ENCODE data around the gene OR4C11. TPM values are rescaled to one million over a fixed set of nuclear protein-coding genes. Genes with fewer than 3 reads are reported as not detected.

OR4C11 gene
- total RNA-seq = not detected

GRCh38 chr11:55607545-55607944 lies at the start of gene OR4C11:
TSS of gene OR4C11 (minus strand) at chr11:55607645. CDS start at chr11:55604373, 3,272 bp downstream.

GRCh38 chr11:55648027-55648426 lies 40.6 kb upstream of the OR4C11 start, which contains the start of gene OR4S2:
TSS of gene OR4S2 (plus strand) at chr11:55648327. CDS start at chr11:55650904, 2,577 bp downstream.

GRCh38 chr11:55634813-55635212 lies 27.4 kb upstream of the OR4C11 start, which contains the start of gene OR4P4:
TSS of gene OR4P4 (plus strand) at chr11:55635113.

GRCh38 chr11:55571828-55572227 lies 35.6 kb downstream of the OR4C11 start, which contains the start of gene OR4C16:
TSS of gene OR4C16 (plus strand) at chr11:55572128. CDS start at chr11:55572128, 0 bp downstream.

GRCh38 chr11:55554169-55554568 lies 53.3 kb downstream of the OR4C11 start, which contains the start of gene OR4C15:
TSS of gene OR4C15 (plus strand) at chr11:55554469. CDS start at chr11:55554469, 0 bp downstream.

Other genes starting within 250 kb of the OR4C11 start
- gene OR4A15, start 239.7 kb downstream of the OR4C11 start, total RNA-seq = not detected
- gene OR4C15, start 53.2 kb downstream of the OR4C11 start, total RNA-seq = not detected
- not detected for gene OR4C16, start 35.5 kb downstream of the OR4C11 start, total RNA-seq
- not detected for gene OR4P4, start 27.5 kb upstream of the OR4C11 start, total RNA-seq
- gene OR4S2, start 40.7 kb upstream of the OR4C11 start, total RNA-seq = not detected
- not detected for gene OR4C6, start 54.6 kb upstream of the OR4C11 start, total RNA-seq
- gene OR5D13, start 165.8 kb upstream of the OR4C11 start, total RNA-seq = not detected
- gene OR5D14, start 187.9 kb upstream of the OR4C11 start, total RNA-seq = not detected
- not detected for gene OR5L1, start 203.7 kb upstream of the OR4C11 start, total RNA-seq
- gene OR5D18, start 212.0 kb upstream of the OR4C11 start, total RNA-seq = not detected
- gene OR5L2, start 219.6 kb upstream of the OR4C11 start, total RNA-seq = not detected
- gene OR5D16, start 231.1 kb upstream of the OR4C11 start, total RNA-seq = not detected

All from diencephalon (tissue), 1 donor.